HG03139 (cell line): ENCODE measurements around the gene COG6.

ENCODE experiments used
- ATAC-seq: cut with Tn5 transposase; IDR thresholded peaks from one replicate; pipeline ENCODE4 v1.9.1; 2021; ENCODE audit not compliant: unreplicated experiment

Gene COG6

GRCh38 chr13:39767791-39768517 is 112.5 kb downstream of the COG6 start:
- no peak for ATAC-seq

DNA sequence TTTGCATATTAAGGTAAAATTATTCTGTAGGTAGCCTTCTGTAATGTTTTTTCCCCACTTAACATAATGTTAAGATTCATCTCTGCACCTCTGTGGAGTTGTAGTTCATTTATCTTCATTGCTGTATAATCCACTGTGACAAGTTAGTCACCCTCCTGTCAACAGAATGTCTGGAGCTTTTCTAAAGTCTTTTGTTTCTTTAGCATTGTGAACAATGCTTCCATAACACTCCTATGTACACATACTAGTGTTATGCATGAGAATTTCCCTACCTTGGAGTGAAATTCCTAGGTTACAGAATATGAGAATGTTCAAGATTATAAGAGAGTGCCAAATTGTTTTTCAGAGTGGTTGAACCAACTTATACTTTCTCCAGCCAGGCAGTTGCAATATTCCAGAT is 113.5 kb downstream of the COG6 start:
- no peak for ATAC-seq

DNA sequence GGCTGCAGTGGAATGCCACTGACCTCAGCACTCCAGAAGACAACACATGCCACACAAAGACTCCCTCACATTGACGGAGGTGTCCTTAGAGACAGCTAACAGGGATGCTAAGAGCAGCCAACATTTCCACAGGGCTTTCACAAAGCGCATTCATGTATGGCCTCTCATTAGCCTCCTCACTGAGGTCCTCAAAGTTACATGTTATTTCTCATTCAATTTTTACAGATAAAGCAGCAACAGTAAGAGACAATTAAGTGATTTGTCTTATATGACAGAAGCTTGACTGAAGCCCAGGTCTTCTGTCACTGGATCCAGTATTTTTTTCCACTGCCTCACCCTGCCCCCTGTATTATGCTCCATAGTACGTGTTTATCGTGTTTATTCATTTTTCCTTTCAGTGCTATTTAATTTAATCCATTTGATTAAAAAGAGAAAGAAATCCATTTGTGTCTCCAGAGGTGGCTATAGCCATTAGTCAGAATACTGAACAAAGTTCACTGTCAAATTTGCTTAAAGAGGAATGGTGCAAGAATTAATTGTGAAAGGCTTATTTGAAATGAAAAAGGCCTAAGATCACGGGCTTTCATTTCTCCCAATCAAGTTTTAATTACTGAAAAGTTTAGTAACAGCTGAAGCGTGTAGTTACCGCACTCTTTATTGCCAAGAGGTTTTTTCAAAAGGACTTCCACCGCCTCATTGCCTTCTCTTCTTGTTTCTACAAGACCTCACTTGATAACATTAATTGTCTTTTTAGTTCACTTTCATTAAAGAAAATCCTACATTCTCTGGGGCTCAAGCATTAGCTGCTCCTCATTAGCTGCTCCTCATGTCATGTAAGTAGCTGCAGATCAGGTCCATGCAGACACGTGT is 115.0 kb downstream of the COG6 start:
- ATAC-seq: no peak

DNA sequence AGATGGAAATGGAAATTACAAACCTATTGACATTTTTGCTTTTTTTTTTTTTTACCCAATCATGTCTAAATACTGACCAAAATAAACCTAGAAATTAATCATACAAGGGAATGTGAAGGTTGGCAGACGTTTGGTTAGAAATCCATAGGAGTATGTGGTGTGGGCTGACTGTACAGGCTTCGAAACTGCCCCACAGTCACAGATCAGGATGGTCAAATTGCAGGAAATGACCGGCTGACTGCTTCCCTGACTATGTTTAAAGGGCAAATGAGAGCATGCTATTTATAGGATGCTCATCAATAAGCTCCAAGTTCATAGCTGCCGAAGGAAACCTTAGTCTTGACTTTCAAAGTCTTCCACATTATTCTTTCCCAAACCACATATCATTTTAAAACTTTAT is 118.4 kb downstream of the COG6 start:
- no peak for ATAC-seq

GRCh38 chr13:39776439-39776838 is 121.0 kb downstream of the COG6 start:
- ATAC-seq: no peak

DNA sequence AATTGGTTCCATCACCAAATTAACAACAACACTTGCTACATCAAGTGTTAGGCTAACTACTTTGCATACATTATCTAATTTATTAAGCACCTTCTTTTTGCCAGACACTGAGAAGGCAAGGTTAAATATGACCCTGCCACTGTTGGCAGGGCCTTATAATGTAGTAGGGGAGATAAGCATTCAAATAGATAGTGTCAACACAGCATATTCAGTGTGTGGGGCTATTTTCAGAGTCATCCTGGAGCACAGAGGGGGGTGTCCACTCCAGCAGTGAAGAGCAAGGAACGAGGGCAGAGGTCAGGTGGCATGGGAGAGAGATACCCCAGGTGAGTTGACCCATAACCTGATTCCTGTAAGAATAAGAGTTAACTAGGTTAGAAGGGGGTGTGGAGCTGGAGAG is 121.6 kb downstream of the COG6 start:
- no peak for ATAC-seq

DNA sequence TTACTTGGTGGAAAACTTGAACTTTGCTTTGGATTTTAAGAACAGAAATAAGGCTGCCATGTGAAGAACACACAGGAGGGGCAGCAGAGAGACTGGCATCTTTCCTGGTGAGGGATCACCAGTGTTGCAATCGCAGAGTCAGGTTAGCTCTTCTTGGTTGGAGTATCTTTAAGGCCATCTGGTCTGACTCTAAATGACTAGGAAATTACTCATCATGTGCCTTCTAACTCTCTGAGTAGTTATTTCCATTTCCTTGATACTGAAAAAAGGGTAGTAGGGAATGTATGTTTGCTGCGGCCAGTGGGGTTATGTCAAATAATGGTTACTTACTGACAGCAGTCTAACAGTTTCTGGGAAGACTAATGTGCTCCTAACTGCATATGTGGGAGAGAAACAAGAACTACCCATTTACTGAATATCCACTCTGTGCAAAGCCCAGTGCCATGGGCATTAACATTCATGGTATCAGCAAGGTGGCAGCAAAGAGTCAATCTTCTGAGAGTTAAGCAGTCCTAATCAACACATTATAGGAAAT is 122.1 kb downstream of the COG6 start:
- no peak for ATAC-seq

DNA sequence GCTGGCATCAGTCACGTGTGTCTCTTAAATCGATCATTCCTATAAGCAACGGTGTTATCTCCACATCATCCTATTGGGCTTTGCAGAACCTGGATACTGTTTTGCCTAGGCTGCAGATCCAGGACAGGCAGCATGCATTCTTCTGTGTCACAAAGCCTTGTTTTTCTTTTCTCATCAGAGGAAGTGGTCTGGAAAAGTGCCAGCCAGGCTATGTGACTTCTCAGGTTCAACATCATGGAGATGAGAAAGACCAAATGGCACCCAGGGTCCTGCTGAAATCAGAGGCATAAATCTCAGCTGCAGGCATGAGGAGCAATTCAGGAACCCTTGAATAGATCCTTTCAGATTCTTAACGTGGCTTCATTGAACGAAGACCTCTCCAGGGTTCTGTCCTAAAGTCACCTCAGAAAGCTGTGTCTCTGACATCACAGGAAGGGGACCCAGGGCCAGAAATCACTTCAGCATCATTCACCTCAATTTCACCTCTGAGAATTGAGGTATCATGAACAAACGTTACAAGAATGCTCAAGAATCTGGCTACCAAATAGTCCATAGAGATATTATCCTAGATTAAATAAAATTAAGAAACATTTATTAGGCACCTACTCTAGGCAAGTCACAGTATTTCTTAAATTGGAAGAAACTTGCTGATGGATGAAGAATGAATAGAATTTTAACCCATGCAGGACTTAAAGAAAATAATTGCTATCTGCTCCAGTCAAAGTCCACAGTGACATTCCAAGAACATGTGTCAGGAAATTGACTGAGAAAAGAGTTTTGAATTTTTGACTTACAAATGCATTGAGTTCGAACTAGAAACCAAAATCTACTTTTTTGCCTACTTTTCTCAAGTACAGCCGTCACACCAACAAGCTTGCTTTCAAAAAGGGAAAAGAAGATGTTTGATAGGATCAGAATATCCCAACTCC is 124.1 kb downstream of the COG6 start:
- no peak for ATAC-seq

DNA sequence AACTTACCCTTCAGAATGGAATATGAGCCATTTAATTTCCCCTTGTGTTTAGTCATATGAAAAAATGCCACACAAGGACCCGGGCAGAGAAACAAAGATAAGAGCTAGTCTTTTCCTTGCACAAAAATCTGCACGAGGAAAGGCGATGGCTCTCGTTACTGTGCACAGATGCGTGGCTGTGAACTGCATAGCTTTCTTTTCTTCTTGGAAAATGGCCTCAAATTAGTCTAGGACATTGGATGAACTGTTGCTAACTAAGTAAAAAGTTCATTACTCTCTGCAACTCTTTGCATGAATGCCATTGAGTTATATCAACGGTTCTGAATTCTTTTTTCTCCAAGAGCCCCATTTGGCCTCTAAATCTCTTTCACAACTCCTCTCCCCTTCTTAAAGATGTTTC is 125.2 kb downstream of the COG6 start:
- no peak for ATAC-seq

DNA sequence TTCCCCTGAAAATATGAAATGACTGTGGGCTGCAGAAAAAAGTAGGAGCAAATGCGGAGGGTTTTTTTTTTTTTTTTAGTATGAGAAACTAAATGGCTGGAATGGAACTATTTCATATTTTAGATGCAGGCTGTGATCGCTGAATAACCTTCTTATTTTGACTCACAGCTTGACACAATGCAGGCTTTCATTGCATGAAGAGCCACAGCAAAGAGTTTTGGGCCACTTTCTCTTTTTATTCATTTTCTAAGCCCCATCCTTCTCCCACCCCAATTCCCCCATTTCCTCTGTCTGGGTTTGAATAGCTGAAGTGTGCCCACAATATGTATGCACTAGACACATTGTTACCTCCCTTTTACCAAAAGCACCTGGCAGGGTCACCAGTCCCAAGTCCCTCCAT is 125.9 kb downstream of the COG6 start:
- ATAC-seq: no peak

DNA sequence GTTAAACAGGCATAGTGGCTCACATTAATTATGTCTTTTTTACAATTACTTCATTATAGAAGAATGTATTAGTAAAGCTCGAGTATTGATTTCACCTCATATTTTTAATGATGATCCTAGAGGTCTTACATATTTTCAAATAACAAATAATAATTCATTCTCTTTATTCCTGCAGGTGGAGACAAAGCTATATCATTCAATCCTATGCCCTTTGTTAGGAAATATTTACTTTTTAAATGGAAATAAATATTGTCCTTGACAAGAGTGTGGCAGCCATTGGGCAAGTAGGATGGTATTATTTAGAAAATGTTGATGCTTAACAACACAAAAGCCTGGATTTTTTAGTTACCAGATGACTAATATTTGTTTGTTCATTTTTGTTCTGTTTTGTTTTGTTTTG is 127.6 kb downstream of the COG6 start:
- no peak for ATAC-seq

DNA sequence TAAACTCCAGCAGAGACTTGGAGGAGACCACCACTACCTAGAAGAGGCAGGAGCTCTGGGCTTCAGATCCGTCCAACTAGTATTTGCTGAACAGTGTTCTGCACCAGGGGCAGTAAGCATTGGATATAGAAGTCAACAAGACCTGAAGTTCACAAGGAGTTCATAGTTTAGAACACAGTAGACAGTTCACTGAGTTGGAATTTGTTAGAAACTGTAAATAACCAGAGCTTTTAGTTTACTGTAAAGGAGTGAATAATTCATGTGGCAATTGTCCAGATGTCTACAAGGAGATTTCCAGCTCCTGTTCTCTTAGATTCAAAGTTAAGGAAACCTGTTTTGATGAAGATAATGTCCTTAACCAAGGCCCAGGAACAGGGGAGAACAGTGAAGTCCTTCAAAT is 128.9 kb downstream of the COG6 start:
- ATAC-seq: no peak

- ATAC-seq: no peak
These were observed 130.6 kb downstream of the COG6 start for GRCh38 chr13:39786091-39786490.

GRCh38 chr13:39787086-39787487 is 131.6 kb downstream of the COG6 start:
- no peak for ATAC-seq

DNA sequence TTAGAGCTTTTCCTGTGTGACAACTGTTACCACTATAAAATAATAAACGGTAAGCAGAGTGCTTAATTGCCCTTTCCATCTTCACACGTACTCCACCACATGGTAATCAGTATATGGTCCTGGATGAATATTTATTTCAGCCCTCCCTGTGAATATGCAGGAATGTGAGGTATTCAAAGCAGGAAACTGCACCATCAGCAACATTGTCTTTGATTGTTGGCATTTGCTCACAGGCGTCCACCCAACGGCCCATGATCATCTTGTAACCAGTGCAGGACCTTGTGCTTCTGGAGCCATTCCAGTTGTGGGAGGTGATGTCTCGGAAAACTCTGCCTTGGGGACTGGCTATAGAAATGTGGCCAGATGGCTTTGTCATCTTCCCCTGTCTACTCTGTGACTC is 132.6 kb downstream of the COG6 start:
- no peak for ATAC-seq

DNA sequence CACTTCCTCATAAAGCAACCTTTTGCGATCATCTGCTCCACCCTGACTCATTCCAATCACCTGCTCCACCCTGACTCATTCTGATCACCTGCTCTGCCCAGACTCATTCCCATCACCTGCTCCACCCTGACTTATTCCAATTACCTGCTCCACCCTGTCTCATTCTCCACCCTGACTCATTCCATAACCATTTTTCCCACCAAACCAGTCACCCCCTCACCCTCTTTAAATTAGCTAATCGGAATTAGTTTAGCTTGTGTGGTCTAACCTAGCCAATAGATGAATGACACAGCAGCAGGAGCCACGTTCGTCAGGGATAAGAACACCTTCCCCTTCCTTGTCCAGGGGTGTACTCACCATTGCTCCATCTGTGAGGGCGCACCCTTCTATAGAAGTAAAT is 134.0 kb downstream of the COG6 start:
- ATAC-seq: no peak
